Tibial nerve (tissue), 4 donors: ENCODE data around the gene TBC1D8.

ENCODE experiments used
- CTCF ChIP-seq, 5 experiments: fragments of 200-600 bp in 3 of 5; fragments of 450-650 bp in 2 of 5; sonication (generic) in 3 of 5; IDR thresholded peaks; one replicate each; pipeline ENCODE4 v1.5.1; 2016 to 2019; ENCODE audit warnings: antibody characterized with exemption in 5 of 5, mild to moderate bottlenecking in 3 of 5, moderate library complexity in 2 of 5
- EP300 ChIP-seq, 2 donors: sonication (generic); formaldehyde crosslinking; IDR thresholded peaks; one replicate each; pipeline ENCODE4 v1.6.1; 2017; ENCODE audit warnings: antibody characterized with exemption in 2 of 2, mild to moderate bottlenecking in 1 of 2
- POLR2A ChIP-seq, 2 donors: fragments of 450-650 bp; IDR thresholded peaks; one replicate each; pipeline ENCODE4 v1.6.1; 2017; ENCODE audit warnings: antibody characterized with exemption in 2 of 2, mild to moderate bottlenecking in 2 of 2, moderate library complexity in 2 of 2

GRCh38 chr2:101133492-101134100, 17.6 kb downstream of the TBC1D8 start:
- no peak for TF ChIP-seq POLR2A (IDR thresholded peaks at IDR 0.05)
- no peak for TF ChIP-seq EP300 (IDR thresholded peaks at IDR 0.05)
- TF ChIP-seq CTCF (IDR thresholded peaks at IDR 0.05), result no peak
